H1 (cell line): ENCODE measurements around the gene KRT77. TPM values are rescaled to one million over a fixed set of nuclear protein-coding genes. Genes with fewer than 3 reads are reported as not detected.
"Not testable (repeated sequence)": the region's sequence is repeated elsewhere in the genome, so short reads cannot be mapped to it uniquely, and the experiment has no call there.

ENCODE experiments used
- CTCF ChIA-PET: fragments of 300-600 bp; sonication (Branson Sonifier 250); formaldehyde crosslinking; loops from one replicate; lab custom pipeline; 2021; ENCODE audit not compliant: partially characterized antibody; lab: Charles Lee
- POLR2A ChIA-PET: fragments of 300-600 bp; sonication (Branson Sonifier 250); formaldehyde crosslinking; loops from one replicate; lab custom pipeline; 2021; ENCODE audit warnings: inconsistent platforms; ENCODE audit not compliant: partially characterized antibody; lab: Charles Lee
- DNase-seq, 2 experiments: peaks; one replicate each; pipeline versions ENCODE4 v3.0.0 to v3.0.0-alpha.2; 2010 to 2022; ENCODE audit warnings: low spot score in 2 of 2, low read depth in 1 of 2, mixed read lengths in 1 of 2
- FAIRE-seq: peaks from 2 replicates; lab custom pipeline; 2011; peaks lifted over from hg19 to GRCh38; lab: Jason Lieb, UNC
- H2AFZ ChIP-seq: 2 replicates; pipeline ENCODE4 v1.8.1; 2012; ENCODE audit warnings: low read length, inconsistent platforms
- H2AK5ac ChIP-seq: 2 replicates; pipeline ENCODE4 v1.6.1; 2013; ENCODE audit warnings: low read depth, low read length
- H2BK120ac ChIP-seq: replicated peaks from 2 replicates; pipeline ENCODE3; 2013; ENCODE audit warnings: low read depth, low read length, inconsistent platforms
- H2BK12ac ChIP-seq: 2 replicates; pipeline ENCODE4 v1.6.1; 2013; ENCODE audit warnings: low read depth, low read length
- H2BK15ac ChIP-seq: 2 replicates; pipeline ENCODE4 v1.6.1; 2013; ENCODE audit warnings: low read length
- H2BK20ac ChIP-seq: 2 replicates; pipeline ENCODE4 v1.6.1; 2013; ENCODE audit warnings: low read length
- H2BK5ac ChIP-seq: 2 replicates; pipeline ENCODE4 v1.6.1; 2013; ENCODE audit warnings: low read depth, low read length
- H3K14ac ChIP-seq: 2 replicates; pipeline ENCODE4 v1.6.1; 2013; ENCODE audit warnings: inconsistent platforms; ENCODE audit not compliant: insufficient read length
- H3K18ac ChIP-seq: 2 replicates; pipeline ENCODE4 v1.6.1; 2013; ENCODE audit warnings: low read length; ENCODE audit errors: extremely low read depth
- H3K23ac ChIP-seq: 2 replicates; pipeline ENCODE4 v1.6.1; 2013; ENCODE audit warnings: inconsistent platforms; ENCODE audit not compliant: insufficient read length
- H3K23me2 ChIP-seq: 2 replicates; pipeline ENCODE4 v1.6.1; 2013; ENCODE audit warnings: low read depth, low read length
- H3K27ac ChIP-seq: 2 replicates; pipeline ENCODE4 v1.6.1; 2011; ENCODE audit warnings: low read depth, low read length, inconsistent platforms
- H3K27me3 ChIP-seq, 4 experiments: replicated peaks in 1 of 4; 1 replicate in 1 of 4; 2 replicates in 3 of 4; pipeline versions ENCODE4 v1.6.1 to v1.8.1; 2011 to 2013; ENCODE audit warnings: low read length in 3 of 4, mild to moderate bottlenecking in 3 of 4, inconsistent platforms in 2 of 4, mixed read lengths in 2 of 4, moderate library complexity in 1 of 4; ENCODE audit not compliant: control insufficient read depth in 3 of 4, insufficient read depth in 3 of 4; ENCODE audit errors: extremely low read depth in 1 of 4
- H3K36me3 ChIP-seq, 4 experiments: 2 replicates each; pipeline versions ENCODE4 v1.6.1 to v1.8.1; 2011 to 2013; ENCODE audit warnings: mild to moderate bottlenecking in 4 of 4, low read length in 3 of 4, moderate library complexity in 2 of 4, control low read depth in 1 of 4, inconsistent platforms in 1 of 4; ENCODE audit not compliant: insufficient read depth in 4 of 4, control insufficient read depth in 2 of 4
- H3K4ac ChIP-seq: replicated peaks from 2 replicates; pipeline ENCODE3; 2013; ENCODE audit warnings: low read length, low read depth, mixed read lengths, inconsistent platforms; ENCODE audit not compliant: insufficient read length
- H3K4me1 ChIP-seq, 4 experiments: replicated peaks in 1 of 4; 1 replicate in 1 of 4; 2 replicates in 3 of 4; pipeline versions ENCODE4 v1.6.1 to v1.8.1; 2011 to 2013; ENCODE audit warnings: low read length in 3 of 4, inconsistent platforms in 2 of 4, mixed read lengths in 1 of 4; ENCODE audit not compliant: insufficient read depth in 4 of 4, control insufficient read depth in 3 of 4
- H3K4me2 ChIP-seq, 2 experiments: 2 replicates each; pipeline versions ENCODE4 v1.6.1 to v1.8.1; 2011 to 2013; ENCODE audit warnings: low read depth in 2 of 2, low read length in 2 of 2, control low read depth in 1 of 2, inconsistent platforms in 1 of 2, mild to moderate bottlenecking in 1 of 2; ENCODE audit not compliant: insufficient read depth in 1 of 2
- H3K4me3 ChIP-seq, 4 experiments: fragments of 200-600, 300-600 bp in 1 of 4; sonication (generic), shearing (Covaris generic), sonication (Bioruptor Twin) in 1 of 4; 2 replicates each; pipeline versions ENCODE4 v1.5.1 to v1.8.1; 2011 to 2016; ENCODE audit warnings: low read length in 4 of 4, low read depth in 3 of 4, control low read depth in 2 of 4, inconsistent platforms in 2 of 4, mild to moderate bottlenecking in 2 of 4, mixed read lengths in 1 of 4, moderate library complexity in 1 of 4; ENCODE audit not compliant: insufficient read depth in 2 of 4; ENCODE audit errors: extremely low read depth in 1 of 4
- H3K56ac ChIP-seq: replicated peaks from 2 replicates; pipeline ENCODE3; 2013; ENCODE audit warnings: low read depth, mild to moderate bottlenecking, mixed read lengths, low read length, inconsistent platforms; ENCODE audit not compliant: insufficient read length
- H3K79me1 ChIP-seq: 2 replicates; pipeline ENCODE4 v1.6.1; 2013; ENCODE audit warnings: low read depth, low read length, control low read depth
- H3K79me2 ChIP-seq, 2 experiments: 2 replicates each; pipeline versions ENCODE4 v1.6.1 to v1.8.1; 2012 to 2013; ENCODE audit warnings: low read length in 2 of 2, mild to moderate bottlenecking in 2 of 2, inconsistent platforms in 1 of 2; ENCODE audit not compliant: insufficient read depth in 2 of 2, control insufficient read depth in 1 of 2
- H3K9ac ChIP-seq, 4 experiments: replicated peaks in 1 of 4; 1 replicate in 1 of 4; 2 replicates in 3 of 4; pipeline versions ENCODE4 v1.6.1 to v1.8.1; 2011 to 2013; ENCODE audit warnings: low read depth in 3 of 4, low read length in 3 of 4, control low read depth in 2 of 4, mild to moderate bottlenecking in 2 of 4, moderate library complexity in 2 of 4, inconsistent platforms in 1 of 4; ENCODE audit errors: extremely low read depth in 1 of 4
- H3K9me3 ChIP-seq, 2 experiments: 2 replicates each; pipeline versions ENCODE4 v1.6.1 to v1.8.1; 2012 to 2013; ENCODE audit warnings: mild to moderate bottlenecking in 2 of 2, moderate library complexity in 2 of 2, control low read depth in 1 of 2, inconsistent platforms in 1 of 2, low read depth in 1 of 2, low read length in 1 of 2, mixed read lengths in 1 of 2; ENCODE audit not compliant: insufficient read depth in 2 of 2
- H4K20me1 ChIP-seq, 2 experiments: replicated peaks in 1 of 2; 2 replicates each; pipeline versions ENCODE3 to v1.8.1; 2011 to 2013; ENCODE audit warnings: inconsistent platforms in 2 of 2, low read length in 2 of 2, mild to moderate bottlenecking in 1 of 2; ENCODE audit not compliant: insufficient read depth in 2 of 2, control insufficient read depth in 1 of 2
- H4K5ac ChIP-seq: 2 replicates; pipeline ENCODE4 v1.6.1; 2013; ENCODE audit warnings: low read length, low read depth, mixed read lengths, inconsistent platforms; ENCODE audit not compliant: insufficient read length
- H4K8ac ChIP-seq: 2 replicates; pipeline ENCODE4 v1.8.0; 2013; ENCODE audit warnings: mild to moderate bottlenecking, moderate library complexity, low read length, inconsistent platforms; ENCODE audit not compliant: insufficient read depth; ENCODE audit errors: extremely low read depth
- H4K91ac ChIP-seq: replicated peaks from 2 replicates; pipeline ENCODE3; 2013; ENCODE audit warnings: low read length, mixed read lengths, inconsistent platforms; ENCODE audit not compliant: insufficient read length
- WGBS, 2 experiments: shearing (Covaris generic) in 1 of 2; methylation state at CpG; one replicate each; pipeline versions ENCODE4 v1.1.6 to v1.1.7; 2013 to 2015; ENCODE audit warnings: low lambda C conversion rate in 2 of 2, mixed read lengths in 2 of 2, inconsistent platforms in 1 of 2, low coverage in 1 of 2, missing lambda C conversion rate in 1 of 2; ENCODE audit not compliant: insufficient replicate concordance in 2 of 2, insufficient coverage in 1 of 2, insufficient read length in 1 of 2; ENCODE audit errors: extremely low coverage in 1 of 2, missing lambda C conversion rate in 1 of 2; 5-methylcytosine and 5-hydroxymethylcytosine counted together
- polyA plus RNA-seq, 7 experiments: library from polyadenylated mRNA; depleted of rRNA in 3 of 7; stranded (reverse) in 5 of 7; unstranded in 2 of 7; fragments of >200 nt in 5 of 7; fragments of 200-250 nt in 2 of 7; gene quantifications; 1 replicate in 5 of 7; 2 replicates in 1 of 7; 4 replicates in 1 of 7; pipeline versions ENCODE4 v1.2.1 to v1.2.3, GENCODE V29; 2011 to 2013; ENCODE audit warnings: missing spikeins in 2 of 7, mixed read lengths in 2 of 7
- total RNA-seq: library from RNA; stranded (reverse); fragmentation: NEBNext Ultra II Directional; extraction: Animal tissue kit (Norgen Biotek cat#: 25700); gene quantifications from 2 replicates; pipeline ENCODE4 v1.2.1, GENCODE V29; 2021

Gene KRT77
- total and polyA plus RNA-seq, 2 of the 8 experiments (the other 6 are each of a cell fraction or from before 2014, with no cell fraction given), result 0.02 TPM; not detected in 1

DNA sequence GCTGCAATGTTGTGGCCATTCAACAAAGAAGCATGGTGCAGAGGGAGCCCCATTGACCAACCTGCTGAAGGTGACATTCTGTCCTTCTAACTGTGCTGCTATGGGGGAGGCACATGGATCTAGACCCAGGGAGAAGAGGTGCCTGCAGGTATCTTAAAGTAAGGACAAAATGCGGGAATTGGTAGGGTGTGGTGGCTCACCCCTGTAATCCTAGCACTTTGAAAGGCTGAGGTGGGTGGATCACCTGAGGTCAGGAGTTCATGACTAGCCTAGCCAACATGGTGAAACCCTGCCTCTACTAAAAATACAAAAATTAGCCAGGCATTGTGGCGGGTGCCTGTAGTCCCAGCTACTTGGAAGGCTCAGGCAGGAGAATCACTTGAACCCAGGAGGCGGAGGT is 33.4 kb downstream of the KRT77 start:
- H3K79me1 ChIP-seq, H3K18ac ChIP-seq, H3K23ac ChIP-seq, H3K27ac ChIP-seq, H2BK15ac ChIP-seq, H3K27me3 ChIP-seq, H3K4ac ChIP-seq, H4K5ac ChIP-seq, H2BK20ac ChIP-seq, H3K4me3 ChIP-seq, H3K9ac ChIP-seq, H3K79me2 ChIP-seq, H2BK5ac ChIP-seq, H2AFZ ChIP-seq, DNase-seq, H3K9me3 ChIP-seq, H3K4me2 ChIP-seq, H3K23me2 ChIP-seq, H3K4me1 ChIP-seq, H4K8ac ChIP-seq, H2BK120ac ChIP-seq, POLR2A ChIA-PET, H2BK12ac ChIP-seq, H4K91ac ChIP-seq, H4K20me1 ChIP-seq, H3K56ac ChIP-seq, H3K14ac ChIP-seq, FAIRE-seq, H2AK5ac ChIP-seq, H3K36me3 ChIP-seq: not testable (repeated sequence)
- CTCF ChIA-PET, result interaction anchor here (0.7 to 1.0 kb wide), 2 partner anchors 44 to 212 kb away, joined by 3 to 4 read pairs; no protein-coding TSS in a partner anchor
- WGBS, 2 experiments, result 96% methylated on average over 3 of the region's 3 CpGs; no CpG with 5 or more reads in 1 of the 2 experiments
